CD4-positive, alpha-beta T cell treated with Interleukin-21 for 1 hour (primary cell): ENCODE data around the gene BST2.
"Not testable (repeated sequence)": the region's sequence is repeated elsewhere in the genome, so short reads cannot be mapped to it uniquely, and the experiment has no call there.

ENCODE experiments used
- DNase-seq: peaks from one replicate; pipeline ENCODE4 v3.0.0-alpha.2; 2020

BST2 gene

DNA sequence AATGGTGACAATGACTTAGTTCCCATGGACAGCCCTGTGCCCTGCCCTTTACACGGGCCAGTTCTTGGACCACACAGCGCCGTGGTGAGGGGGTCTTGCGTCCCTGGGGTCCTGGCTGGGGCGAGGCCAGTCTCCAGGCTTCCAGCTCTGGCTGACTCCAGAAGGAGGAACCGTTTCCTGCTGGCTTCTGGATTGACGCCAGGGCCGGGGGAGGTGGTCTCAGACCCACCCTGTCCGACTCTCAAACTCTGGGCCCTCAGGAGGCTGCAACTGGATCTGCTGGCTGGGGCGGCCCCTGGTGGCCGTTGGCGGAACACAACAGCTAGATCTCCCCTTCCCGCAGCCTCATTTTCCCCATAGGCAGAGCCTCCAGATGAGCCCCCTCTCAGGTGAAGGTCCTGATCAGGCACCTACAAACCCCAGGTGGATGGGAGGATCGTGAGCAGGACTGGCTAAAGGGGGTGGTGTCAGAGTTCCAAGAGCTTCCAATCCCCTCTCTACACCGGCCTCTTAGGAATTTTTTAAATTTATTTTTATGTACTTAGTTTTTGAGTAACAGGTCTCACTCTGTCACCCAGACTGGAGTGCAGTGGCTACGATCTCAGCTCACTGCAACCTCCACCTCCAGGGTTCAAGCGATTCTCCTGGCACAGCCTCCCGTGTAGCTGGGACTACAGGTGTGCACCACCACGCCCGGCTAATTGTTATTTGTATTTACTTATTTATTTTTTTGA, 19.4 kb downstream of the BST2 start:
- DNase-seq: peak; percentile 61

DNA sequence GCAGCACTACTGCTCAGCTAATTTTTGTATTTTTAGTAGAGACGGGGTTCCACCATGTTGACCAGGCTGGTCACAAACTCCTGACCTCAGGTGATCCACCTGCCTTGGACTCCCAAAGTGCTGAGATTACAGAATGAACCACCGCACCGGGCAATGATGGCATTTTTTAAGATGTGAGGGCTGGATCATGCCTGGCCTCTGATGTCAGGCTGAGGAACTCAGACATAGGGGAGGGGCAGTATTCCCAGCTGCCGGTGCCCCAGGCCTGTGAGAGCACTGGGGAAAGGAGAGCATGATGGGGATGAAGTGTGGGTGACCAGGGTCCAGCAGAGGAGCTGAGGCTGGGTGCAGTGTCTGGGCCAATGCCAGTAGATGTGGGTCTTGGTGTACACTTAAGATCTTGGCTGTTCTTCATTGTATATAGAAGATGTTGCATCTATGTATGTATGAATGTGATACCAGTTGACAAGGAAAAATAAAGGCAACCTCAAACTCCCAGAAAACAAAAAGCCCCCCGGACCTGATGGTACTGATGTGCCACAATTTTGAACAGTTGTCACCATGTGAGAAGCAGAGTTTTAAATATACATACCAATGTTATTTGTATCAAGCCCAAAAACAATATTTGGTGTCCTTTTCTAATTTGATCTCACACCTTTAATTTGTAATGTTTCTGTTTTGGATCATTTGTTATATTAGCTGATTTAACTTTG, 24.8 kb downstream of the BST2 start:
- DNase-seq: no peak

DNA sequence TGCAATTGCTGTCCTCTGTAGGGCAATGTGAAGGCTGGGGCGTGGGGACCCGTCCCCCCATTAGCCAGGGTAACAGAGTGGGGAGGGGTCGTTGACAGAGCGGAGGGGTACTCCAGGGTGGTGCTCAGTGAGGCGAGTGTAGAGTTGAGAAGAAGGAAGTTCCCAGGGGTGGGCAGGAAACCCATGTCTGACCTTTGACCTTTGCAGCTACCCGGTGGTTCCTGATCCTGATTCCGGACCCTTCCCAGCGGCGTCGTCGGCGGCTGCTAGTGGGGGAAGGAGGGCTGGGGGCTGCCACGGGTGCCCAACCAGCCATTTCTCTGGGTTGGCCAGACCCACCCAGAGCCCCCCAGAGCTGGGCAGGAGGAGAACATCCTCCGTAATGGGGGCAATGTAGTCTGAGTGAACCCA, 26.2 kb downstream of the BST2 start:
- no peak for DNase-seq

DNA sequence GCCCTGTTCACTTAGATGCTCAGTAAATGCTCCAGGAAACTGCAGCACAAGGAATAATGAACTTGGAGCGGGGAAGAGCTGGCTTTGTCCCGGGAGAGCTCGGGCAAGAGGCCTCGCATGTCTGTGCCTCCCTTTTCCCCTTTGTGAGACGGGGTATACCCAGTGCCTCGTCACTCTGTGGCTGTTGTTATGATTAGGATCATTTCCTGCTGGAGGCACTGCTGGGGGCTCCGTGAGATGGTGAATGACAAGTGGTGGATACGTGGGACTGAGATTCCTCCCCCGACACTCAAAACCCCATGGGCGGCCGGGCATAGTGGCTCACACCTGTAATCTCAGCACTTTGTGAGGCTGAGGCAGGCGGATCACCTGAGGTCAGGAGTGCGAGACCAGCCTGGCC, 27.2 kb downstream of the BST2 start:
- no peak for DNase-seq

DNA sequence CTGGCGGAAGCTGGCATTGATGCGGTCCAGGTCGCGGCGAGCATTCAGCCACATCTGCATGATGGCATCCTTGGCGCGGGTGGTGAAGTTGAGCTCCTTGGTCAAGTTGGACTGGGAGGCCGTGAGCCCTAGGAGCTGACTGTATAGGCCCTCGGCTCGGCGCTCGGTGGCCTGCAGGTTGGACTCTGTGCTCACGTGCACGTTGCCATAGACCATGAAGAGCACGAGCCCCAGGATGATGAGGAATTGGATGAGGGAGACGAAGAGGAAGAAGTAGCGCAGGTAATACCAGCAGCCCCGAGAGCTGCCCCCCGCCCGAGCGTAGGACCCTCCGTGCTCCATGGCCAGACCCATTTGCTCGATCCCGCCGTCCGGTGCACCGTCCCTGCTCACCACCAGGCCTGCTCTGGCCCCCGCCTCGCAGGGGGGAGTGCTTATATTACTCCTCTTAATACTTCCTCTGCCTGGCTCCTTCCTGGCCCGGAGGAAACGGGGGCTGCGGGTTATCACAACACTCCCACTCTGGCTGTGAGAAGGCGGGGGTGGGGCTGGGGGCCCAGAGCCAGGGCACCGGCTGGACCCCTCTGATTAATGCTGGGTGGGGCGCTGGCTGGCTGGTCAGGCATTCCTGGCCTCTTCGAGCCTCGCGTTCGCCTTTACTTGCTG, 28.4 kb downstream of the BST2 start, which contains the start of gene PLVAP:
Gene PLVAP (minus strand): TSS at position 408 of the 666 bp plus-strand sequence. CDS start 54 bp downstream, at position 354.
- DNase-seq: no peak

DNA sequence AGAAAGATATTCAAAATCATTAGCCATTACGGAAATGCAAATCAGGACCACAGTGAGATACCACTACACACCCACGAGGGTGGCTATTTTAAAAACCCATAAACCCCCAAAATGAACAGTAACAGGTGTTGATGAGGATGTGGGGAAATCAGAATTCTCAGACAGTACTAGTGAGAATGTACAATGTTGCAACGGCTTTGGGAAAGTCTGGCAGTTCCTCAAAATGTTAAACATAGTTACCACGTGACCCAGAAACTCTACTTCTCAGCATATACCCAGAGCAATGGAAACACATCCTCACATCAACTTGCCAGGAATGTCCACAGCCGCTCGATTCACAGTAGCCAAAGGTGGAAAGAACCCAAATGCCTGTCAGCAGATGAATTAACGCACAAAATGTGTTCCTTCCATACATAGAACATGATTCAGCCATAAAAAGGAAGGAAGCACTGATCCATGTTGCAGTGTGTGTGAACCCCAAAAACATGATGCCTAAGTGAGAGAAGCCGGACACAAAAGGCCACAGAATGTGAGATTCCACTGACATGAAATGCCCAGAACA, 35.3 kb downstream of the BST2 start:
- DNase-seq: no peak

DNA sequence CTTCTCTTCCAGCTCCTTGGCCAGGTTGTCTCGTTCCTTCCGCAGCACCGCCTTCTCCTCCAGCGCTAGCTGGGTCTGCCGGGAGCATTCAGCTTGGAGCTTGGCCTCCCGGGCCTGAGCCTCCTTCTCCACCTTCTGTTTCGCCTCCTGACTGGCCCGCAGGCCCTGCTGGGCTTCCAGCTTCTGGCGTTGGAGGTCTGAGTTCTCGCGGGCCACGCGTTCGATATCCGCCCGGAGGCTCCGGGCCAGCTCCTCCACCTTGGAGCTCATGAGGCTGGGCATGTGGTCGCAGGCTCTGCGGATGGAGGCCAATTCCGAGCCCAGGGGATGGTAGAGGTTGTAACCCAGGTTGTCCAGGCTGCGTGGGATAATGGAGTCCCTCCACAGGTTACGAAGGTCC, 40.1 kb downstream of the BST2 start:
- DNase-seq: no peak

DNA sequence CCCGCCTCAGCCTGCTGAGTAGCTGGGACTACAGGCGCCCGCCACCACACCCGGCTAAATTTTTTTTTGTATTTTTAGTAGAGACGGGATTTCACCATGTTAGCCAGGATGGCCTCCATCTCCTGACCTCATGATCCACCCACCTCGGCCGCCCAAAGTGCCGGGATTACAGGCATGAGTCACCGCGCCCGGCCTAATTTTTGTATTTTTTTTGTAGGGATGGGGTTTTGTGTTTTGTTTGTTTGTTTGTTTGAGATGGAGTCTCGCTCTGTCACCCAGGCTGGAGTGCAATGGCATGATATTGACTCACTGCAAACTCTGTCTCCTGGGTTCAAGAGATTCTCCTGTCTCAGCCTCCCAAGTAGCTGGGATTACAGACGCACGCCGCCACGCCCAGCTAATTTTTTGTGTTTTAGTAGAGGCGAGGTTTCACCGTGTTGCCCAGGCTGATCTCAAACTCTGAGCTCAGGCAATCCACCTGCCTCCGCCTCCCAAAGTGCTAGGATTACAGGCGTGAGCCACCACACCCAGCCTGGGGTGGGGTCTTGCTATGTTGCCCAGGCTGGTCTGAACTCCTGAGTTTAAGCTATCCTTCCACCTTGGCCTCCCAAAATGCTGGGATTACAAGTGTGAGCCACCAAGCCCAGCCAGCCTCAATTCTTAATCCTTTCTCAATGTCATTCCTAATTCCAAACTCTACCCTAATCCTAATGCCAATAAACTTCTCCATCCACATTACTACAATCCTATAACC, 41.4 kb downstream of the BST2 start:
- DNase-seq: not testable (repeated sequence)

DNA sequence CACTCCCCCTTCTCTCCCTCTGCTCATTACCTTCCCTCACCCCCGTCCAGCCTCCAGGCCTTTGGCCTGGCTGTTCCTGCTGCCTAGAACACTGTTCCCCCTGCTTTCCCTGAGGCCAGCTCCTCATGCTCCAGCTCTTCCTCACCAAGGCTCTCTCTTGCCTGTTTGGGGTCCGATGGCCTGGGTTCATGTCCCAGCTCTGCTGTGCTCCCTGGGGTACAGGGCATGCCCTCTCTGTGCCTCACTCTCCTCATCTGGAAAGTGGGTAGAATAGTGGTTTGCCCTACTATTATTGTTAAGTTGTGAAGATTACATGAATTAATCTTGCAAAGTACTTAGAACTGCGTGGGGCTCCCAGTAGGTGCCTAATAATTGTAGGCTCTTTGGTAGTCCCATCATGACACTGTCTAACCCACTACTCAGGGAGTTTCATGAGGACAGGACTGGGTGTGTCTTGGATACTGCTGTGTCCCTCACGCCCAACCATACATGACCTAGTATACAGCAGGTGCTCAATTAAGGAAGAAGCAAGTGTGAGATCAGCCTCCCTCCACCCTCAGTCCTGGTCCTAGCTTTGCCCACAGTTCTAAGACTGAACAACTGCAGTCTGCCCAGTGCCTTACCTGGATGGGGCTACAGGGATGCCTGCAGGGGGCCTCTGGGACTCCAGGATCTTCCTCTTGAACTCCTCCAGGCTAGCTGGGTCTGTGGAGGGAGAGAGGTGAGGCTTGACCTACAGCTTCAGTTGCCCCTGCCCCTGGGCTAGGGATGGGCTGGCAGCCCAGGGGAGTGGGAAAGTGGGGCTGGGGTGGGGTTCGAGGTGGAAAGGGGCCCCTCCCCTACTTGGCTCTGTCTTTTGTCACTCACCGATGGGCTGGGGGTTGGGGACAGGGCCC, 45.3 kb downstream of the BST2 start:
- DNase-seq: no peak

DNA sequence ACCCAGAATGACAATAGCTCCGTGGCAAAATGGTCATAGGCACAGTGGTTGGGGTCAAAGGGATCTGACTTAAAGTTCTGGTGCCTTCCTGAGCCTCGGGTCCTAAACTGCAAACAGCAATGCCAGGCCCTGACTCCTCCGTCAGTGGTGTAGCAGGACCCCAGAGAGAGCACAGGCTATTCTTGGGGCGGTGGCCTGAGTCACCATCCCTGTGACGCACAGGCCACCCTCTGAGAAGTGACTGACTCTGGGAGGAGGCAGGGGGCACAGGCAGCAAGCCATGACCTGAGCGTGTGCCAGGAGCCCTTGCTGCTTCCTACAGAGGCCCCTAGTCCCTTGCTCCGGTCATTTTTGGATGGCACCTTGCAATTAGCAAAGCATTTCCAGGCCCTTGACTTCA, 47.0 kb downstream of the BST2 start:
- DNase-seq: no peak

DNA sequence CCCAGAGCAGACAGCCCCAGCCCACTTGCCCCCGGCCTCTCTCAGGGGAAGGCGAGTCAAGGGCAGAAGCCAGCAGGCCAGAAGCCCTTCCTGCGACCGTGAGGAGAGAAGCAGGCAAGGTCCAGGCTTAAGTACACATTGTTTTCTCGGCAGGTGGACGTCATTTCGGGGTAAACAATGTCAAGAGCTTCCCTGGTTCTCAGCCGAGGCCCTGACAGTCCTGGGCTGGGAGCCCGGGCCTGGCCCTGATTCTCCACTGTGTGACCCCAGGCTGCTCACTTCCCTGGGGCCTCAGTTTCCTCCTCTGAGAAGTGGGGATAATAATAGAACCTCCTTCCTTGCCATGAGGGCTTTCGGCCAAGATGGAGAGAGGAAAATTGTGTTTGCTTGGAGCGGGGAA, 47.7 kb downstream of the BST2 start:
- no peak for DNase-seq

DNA sequence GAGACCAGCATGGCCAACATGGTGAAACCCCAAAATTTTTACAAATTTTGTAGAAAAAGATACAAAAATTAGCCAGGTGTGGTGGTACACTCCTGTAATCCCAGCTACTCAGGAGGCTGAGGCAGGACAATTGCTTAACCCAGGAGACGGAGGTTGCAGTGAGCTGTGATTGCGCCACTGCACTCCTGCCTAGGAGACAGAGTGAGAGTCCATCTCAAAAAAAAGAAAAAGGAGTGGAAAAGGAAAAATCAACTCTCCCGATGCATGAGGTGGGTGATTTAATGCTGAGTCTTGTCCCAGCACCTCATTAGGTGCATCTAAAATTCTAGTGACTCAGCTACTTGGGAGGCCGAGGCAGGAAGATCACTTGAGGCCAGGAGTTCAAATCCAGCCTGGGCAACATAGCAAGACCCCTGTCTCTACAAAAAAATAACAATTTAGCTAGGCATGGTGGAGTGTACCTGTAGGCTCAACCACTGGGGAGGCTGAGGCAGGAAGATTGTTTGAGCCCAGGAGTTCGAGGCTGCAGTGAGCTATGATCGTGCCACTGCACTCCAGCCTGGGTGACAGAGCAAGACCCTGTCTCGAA, 48.3 kb downstream of the BST2 start:
- DNase-seq: no peak

DNA sequence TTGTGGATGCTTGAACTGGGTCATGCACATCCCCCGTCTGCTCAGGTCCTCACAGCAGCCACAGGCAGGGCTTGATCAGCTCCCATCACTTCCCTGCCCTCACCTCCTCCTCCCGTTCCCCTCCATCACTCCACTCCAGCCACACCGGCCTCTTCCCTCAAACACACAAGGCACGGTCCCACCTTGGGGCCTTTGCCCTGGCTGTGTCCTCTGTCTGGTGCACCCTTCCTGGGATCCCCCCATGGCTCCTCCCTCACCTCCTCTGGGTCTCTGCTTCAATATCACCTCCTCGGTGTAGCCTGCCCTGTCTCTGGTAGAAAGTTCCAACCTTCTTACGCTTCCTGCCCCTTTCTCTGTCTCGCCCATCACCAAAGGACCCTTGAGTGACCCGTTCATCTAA, 52.0 kb downstream of the BST2 start:
- no peak for DNase-seq
